OCI-LY3 (cell line): ENCODE measurements around the gene FOSL2.

Experiments
- H2AFZ ChIP-seq: fragments of 200-600, 300-600 bp; shearing (Covaris generic); 2 replicates; pipeline ENCODE4 v1.6.0; 2014; ENCODE audit warnings: antibody characterized with exemption, low read depth, low read length
- H3K27ac ChIP-seq: fragments of 200-600, 300-600 bp; sonication (generic); 2 replicates; pipeline ENCODE4 v1.5.1; 2014; ENCODE audit warnings: mild to moderate bottlenecking, low read length, moderate library complexity, mixed read lengths
- H3K27me3 ChIP-seq: fragments of 200-600, 300-600 bp; sonication (generic); 2 replicates; pipeline ENCODE4 v1.6.1; 2014; ENCODE audit warnings: low read depth, low read length, mixed read lengths
- H3K36me3 ChIP-seq: fragments of 200-600, 300-600 bp; sonication (generic); replicated peaks from 2 replicates; pipeline ENCODE3; 2014; ENCODE audit warnings: low read depth, low read length, mixed read lengths
- H3K4me1 ChIP-seq: fragments of 300-600, 200-600 bp; sonication (generic); 2 replicates; pipeline ENCODE4 v1.6.1; 2014; ENCODE audit warnings: low read length, mixed read lengths
- H3K4me2 ChIP-seq: fragments of 200-600, 300-600 bp; sonication (generic); 2 replicates; pipeline ENCODE4 v1.6.1; 2014; ENCODE audit warnings: low read length, mixed read lengths
- H3K4me3 ChIP-seq: fragments of 300-600, 200-600 bp; sonication (generic); 2 replicates; pipeline ENCODE4 v1.5.1; 2014; ENCODE audit warnings: antibody characterized with exemption, mild to moderate bottlenecking, low read length, moderate library complexity
- H3K79me2 ChIP-seq: fragments of 300-600, 200-600 bp; shearing (Covaris generic); 2 replicates; pipeline ENCODE4 v1.6.1; 2014; ENCODE audit warnings: mild to moderate bottlenecking, low read length, mixed read lengths
- H3K9ac ChIP-seq: fragments of 300-600, 200-600 bp; shearing (Covaris generic); 2 replicates; pipeline ENCODE4 v1.6.0; 2014; ENCODE audit warnings: mild to moderate bottlenecking, low read length, moderate library complexity
- H3K9me3 ChIP-seq: fragments of 200-600, 300-600 bp; shearing (Covaris generic); 2 replicates; pipeline ENCODE4 v1.6.1; 2014; ENCODE audit warnings: low read length, mixed read lengths; ENCODE audit not compliant: insufficient read depth
- H4K20me1 ChIP-seq: fragments of 200-600, 300-600 bp; sonication (generic); 2 replicates; pipeline ENCODE4 v1.6.1; 2016; ENCODE audit warnings: low read length, mixed read lengths; ENCODE audit not compliant: insufficient read depth
- CTCF ChIP-seq: fragments of 200-600, 300-600 bp; sonication (generic); IDR thresholded peaks from 2 replicates; pipeline ENCODE4 v1.5.1; 2014; ENCODE audit warnings: antibody characterized with exemption, low read length, low read depth
- EZH2phosphoT487 ChIP-seq: fragments of 200-600 bp; shearing (Covaris generic); IDR thresholded peaks from 2 replicates; pipeline ENCODE4 v1.6.1; 2018; ENCODE audit warnings: antibody characterized with exemption, mixed run types, low read depth

FOSL2 gene

GRCh38 chr2:28465148-28465885 is 72.7 kb downstream of the FOSL2 start:
- H3K79me2 ChIP-seq: no peaks in the 10 kb centered on the region
- H3K27me3 ChIP-seq: peaks cover 17% of the 10 kb centered on the region
- no peak for TF ChIP-seq CTCF
- TF ChIP-seq EZH2phosphoT487: no peak
- no peak overlapping the region for H2AFZ ChIP-seq
- H3K4me3 ChIP-seq: no peak overlapping the region
- no peaks in the 10 kb centered on the region for H4K20me1 ChIP-seq
- no peak overlapping the region for H3K27ac ChIP-seq
- no peaks in the 10 kb centered on the region for H3K36me3 ChIP-seq
- no peaks in the 10 kb centered on the region for H3K9me3 ChIP-seq
- no peak overlapping the region for H3K9ac ChIP-seq
- peaks cover 3% of the 10 kb centered on the region; the same call in 1 of the 2 replicates for H3K4me1 ChIP-seq
- H3K4me2 ChIP-seq: no peak overlapping the region; the same call in 1 of the 2 replicates
